Measurements from ENCODE around the gene PIBF1. TPM values are rescaled to one million over a fixed set of nuclear protein-coding genes. Genes with fewer than 3 reads are reported as not detected.

Gene PIBF1
- total RNA-seq, 1 donor from 2014 or later = 20.3 TPM

DNA sequence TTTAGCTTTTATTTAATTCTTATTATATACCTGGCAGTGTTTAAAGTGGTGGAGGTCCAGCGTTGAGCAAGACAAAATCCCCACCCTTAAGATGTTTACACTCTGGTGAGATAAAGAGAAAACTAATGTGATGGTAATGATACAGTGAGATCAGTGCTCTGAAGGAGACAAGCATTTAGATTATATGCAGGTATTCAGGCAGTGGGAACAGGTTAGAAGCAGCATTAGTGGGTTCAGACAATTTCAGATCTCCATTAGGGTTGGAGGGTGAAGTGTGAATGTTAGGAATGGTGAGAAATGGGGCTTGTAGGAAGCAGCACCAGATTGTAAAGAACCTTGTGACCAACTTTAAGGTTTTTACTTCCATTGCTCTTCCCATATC is 39.0 kb downstream of the PIBF1 start:
- TF ChIP-seq, protein P1, sequence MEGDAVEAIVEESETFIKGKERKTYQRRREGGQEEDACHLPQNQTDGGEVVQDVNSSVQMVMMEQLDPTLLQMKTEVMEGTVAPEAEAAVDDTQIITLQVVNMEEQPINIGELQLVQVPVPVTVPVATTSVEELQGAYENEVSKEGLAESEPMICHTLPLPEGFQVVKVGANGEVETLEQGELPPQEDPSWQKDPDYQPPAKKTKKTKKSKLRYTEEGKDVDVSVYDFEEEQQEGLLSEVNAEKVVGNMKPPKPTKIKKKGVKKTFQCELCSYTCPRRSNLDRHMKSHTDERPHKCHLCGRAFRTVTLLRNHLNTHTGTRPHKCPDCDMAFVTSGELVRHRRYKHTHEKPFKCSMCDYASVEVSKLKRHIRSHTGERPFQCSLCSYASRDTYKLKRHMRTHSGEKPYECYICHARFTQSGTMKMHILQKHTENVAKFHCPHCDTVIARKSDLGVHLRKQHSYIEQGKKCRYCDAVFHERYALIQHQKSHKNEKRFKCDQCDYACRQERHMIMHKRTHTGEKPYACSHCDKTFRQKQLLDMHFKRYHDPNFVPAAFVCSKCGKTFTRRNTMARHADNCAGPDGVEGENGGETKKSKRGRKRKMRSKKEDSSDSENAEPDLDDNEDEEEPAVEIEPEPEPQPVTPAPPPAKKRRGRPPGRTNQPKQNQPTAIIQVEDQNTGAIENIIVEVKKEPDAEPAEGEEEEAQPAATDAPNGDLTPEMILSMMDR (IDR thresholded peaks at IDR 0.05; ENCODE audit: partially characterized antibody, unreplicated experiment) = no peak
- DNase-seq = no peak
- H3K4me3 Mint-ChIP-seq (ENCODE audit: unreplicated experiment) = no peak overlapping the region
- no peak overlapping the region for H3K27ac Mint-ChIP-seq (ENCODE audit: unreplicated experiment)
- no peaks in the 10 kb centered on the region for H3K36me3 Mint-ChIP-seq (ENCODE audit: unreplicated experiment)
- H3K9me3 Mint-ChIP-seq (ENCODE audit: unreplicated experiment) = no peaks in the 10 kb centered on the region
- H3K4me1 Mint-ChIP-seq (ENCODE audit: low read depth, unreplicated experiment) = peaks cover 3% of the 10 kb centered on the region
- H3K27me3 Mint-ChIP-seq (ENCODE audit: unreplicated experiment) = no peaks in the 10 kb centered on the region

DNA sequence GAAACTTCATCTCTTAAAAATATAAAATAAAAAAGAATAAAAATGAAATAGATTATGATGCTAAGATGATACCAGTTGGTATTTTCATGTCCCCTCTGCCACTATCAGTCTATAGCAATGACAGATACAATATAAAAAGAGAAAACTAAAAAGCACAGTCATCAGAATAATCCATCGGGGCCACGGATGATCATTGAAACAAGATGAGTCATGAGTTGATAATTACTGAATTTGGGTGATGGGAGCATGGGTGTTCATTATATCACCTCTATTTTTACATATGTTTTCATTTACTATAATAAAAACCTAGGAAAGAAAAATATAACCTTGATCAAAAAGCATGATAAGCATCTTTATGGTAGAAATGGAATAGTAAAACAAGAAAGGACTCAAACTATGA is 41.1 kb downstream of the PIBF1 start:
- no peaks in the 10 kb centered on the region for H3K27me3 Mint-ChIP-seq (ENCODE audit: unreplicated experiment)
- no peak overlapping the region for H3K27ac Mint-ChIP-seq (ENCODE audit: unreplicated experiment)
- H3K9me3 Mint-ChIP-seq (ENCODE audit: unreplicated experiment) = no peaks in the 10 kb centered on the region
- TF ChIP-seq, protein P1 (IDR thresholded peaks at IDR 0.05; ENCODE audit: partially characterized antibody, unreplicated experiment) = no peak
- DNase-seq = no peak
- no peak overlapping the region for H3K4me3 Mint-ChIP-seq (ENCODE audit: unreplicated experiment)
- no peaks in the 10 kb centered on the region for H3K36me3 Mint-ChIP-seq (ENCODE audit: unreplicated experiment)
- peaks cover 3% of the 10 kb centered on the region for H3K4me1 Mint-ChIP-seq (ENCODE audit: low read depth, unreplicated experiment)

DNA sequence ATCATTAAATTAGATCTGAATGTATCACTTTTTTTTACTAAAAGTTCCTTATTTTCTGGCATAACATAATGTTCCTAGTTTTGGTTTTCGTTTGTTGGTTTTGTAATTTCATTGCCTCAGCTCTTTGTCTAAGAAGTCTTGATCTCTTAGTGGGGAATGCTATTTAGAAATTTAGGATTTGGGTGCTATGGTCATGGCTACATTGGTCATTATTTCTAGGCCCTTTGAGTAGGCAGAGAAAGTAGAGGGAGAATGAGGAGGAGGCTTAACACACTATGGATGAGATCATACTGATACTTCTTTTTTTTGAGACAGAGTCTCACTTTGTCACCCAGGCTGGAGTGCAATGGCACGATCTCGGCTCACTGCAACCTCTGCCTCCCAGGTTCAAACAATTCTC is 41.8 kb downstream of the PIBF1 start:
- TF ChIP-seq, protein P1 (IDR thresholded peaks at IDR 0.05; ENCODE audit: partially characterized antibody, unreplicated experiment) = no peak
- DNase-seq = no peak
- Mint-ChIP-seq H3K27me3 (ENCODE audit: unreplicated experiment) (no peaks in the 10 kb centered on the region), H3K27ac (ENCODE audit: unreplicated experiment) (no peak overlapping the region), H3K4me3 (ENCODE audit: unreplicated experiment) (no peak overlapping the region), H3K9me3 (ENCODE audit: unreplicated experiment) (no peaks in the 10 kb centered on the region), H3K36me3 (ENCODE audit: unreplicated experiment) (no peaks in the 10 kb centered on the region), H3K4me1 (ENCODE audit: low read depth, unreplicated experiment) (peaks cover 3% of the 10 kb centered on the region)

DNA sequence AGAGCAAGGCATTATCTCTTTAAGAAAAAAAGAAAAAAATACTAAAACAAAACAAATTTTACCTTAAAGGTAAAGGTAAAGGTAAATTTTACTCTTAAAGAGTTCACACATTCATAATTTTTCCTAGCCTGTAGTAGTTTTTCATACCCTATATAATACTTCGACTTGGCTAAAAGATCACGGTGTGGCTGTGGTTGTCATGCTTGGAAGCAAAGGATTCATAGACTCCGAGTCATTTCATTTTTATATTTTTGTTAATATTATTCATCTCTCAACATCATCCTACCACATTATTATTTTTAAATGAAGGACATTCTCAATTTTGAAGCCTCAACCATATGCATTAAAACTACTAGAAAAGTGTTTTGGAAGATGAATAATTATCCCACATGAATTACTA is 52.7 kb downstream of the PIBF1 start:
- H3K36me3 Mint-ChIP-seq (ENCODE audit: unreplicated experiment) = peaks cover 4% of the 10 kb centered on the region
- no peaks in the 10 kb centered on the region for H3K9me3 Mint-ChIP-seq (ENCODE audit: unreplicated experiment)
- H3K4me3 Mint-ChIP-seq (ENCODE audit: unreplicated experiment) = no peak overlapping the region
- TF ChIP-seq, protein P1 (IDR thresholded peaks at IDR 0.05; ENCODE audit: partially characterized antibody, unreplicated experiment) = no peak
- H3K27me3 Mint-ChIP-seq (ENCODE audit: unreplicated experiment) = no peaks in the 10 kb centered on the region
- no peak for DNase-seq
- H3K27ac Mint-ChIP-seq (ENCODE audit: unreplicated experiment) = no peak overlapping the region
- H3K4me1 Mint-ChIP-seq (ENCODE audit: low read depth, unreplicated experiment) = no peaks in the 10 kb centered on the region

DNA sequence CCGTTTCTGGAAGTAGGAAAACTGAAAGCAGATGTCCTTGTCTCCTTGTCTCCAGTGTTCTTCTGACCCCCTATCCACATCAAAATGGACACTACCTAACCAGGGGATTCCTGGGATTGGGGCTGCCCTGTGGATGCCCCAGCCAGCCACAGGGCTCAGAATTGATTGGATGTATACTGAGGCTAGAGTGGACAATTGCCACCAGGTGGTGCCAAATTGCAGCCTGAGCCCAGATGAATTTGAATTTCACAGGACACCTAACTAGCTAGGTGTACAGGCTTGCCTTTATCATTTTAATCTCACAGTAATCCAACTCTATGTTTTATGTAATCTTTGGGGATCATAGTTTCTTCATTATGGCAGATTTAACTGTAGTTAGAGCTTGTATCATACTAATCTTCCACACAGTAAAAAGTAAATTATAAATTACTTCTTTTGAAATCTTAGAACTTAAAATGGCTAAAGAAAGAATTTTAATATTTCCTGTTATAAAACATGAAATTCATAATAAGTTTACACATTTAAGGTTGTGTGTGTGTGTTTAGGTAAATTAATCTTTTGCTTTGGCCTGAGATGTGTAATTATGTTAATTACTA is 58.0 kb downstream of the PIBF1 start:
- TF ChIP-seq, protein P1 (IDR thresholded peaks at IDR 0.05; ENCODE audit: partially characterized antibody, unreplicated experiment) = peak; percentile 75
- DNase-seq = peak; percentile 57
- H3K27me3 Mint-ChIP-seq (ENCODE audit: unreplicated experiment) = no peaks in the 10 kb centered on the region
- no peaks in the 10 kb centered on the region for H3K9me3 Mint-ChIP-seq (ENCODE audit: unreplicated experiment)
- H3K27ac Mint-ChIP-seq (ENCODE audit: unreplicated experiment) = no peak overlapping the region
- peaks cover 4% of the 10 kb centered on the region for H3K36me3 Mint-ChIP-seq (ENCODE audit: unreplicated experiment)
- no peaks in the 10 kb centered on the region for H3K4me1 Mint-ChIP-seq (ENCODE audit: low read depth, unreplicated experiment)
- H3K4me3 Mint-ChIP-seq (ENCODE audit: unreplicated experiment) = no peak overlapping the region

Measured in glutamatergic neuron (in vitro differentiated cells).